ENCODE results near the gene ID1. TPM values are rescaled to one million over a fixed set of nuclear protein-coding genes. Genes with fewer than 3 reads are reported as not detected.
"Not testable (repeated sequence)": the region's sequence is repeated elsewhere in the genome, so short reads cannot be mapped to it uniquely, and the experiment has no call there.

Gene ID1
- total RNA-seq, 1 experiment from 2014 or later, result 360 TPM

DNA sequence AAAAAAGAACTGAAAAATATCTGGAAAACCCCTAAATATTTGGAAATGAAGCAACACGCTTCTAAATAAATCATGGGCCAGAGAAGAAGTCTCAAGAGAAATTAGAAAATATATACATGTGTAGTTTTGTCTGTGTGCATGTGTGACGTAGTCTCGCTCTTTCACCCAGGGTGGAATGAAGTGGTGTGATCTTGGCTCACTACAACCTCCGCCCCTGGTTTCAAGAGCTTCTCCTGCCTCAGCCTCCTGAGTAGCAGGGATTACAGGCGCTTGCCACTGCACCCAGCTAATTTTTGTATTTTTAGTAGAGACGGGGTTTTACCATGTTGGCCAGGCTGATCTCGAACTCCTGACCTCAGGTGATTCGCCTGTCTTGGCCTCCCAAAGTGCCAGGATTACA is 21.4 kb downstream of the ID1 start:
- H3K56ac ChIP-seq (ENCODE audit: insufficient read length, low read depth, low read length); H2AFZ ChIP-seq (ENCODE audit: low read length); H2BK120ac ChIP-seq (ENCODE audit: low read depth, low read length, poor library complexity, severe bottlenecking); H3K4me3 Mint-ChIP-seq; H3K23ac ChIP-seq (ENCODE audit: insufficient read length, low read depth, low read length); H3K18ac ChIP-seq (ENCODE audit: insufficient read length, low read depth, low read length); H3T11ph ChIP-seq (ENCODE audit: low read length); H4K5ac ChIP-seq (ENCODE audit: insufficient read length, low read depth, low read length); H2BK5ac ChIP-seq (ENCODE audit: insufficient read length, low read length); H3K4me1 ChIP-seq (ENCODE audit: insufficient read depth, low read length); H2BK20ac ChIP-seq (ENCODE audit: low read depth, low read length, poor library complexity, severe bottlenecking); H3K23me2 ChIP-seq (ENCODE audit: insufficient read length, low read depth, low read length, poor library complexity, severe bottlenecking); H3K27me3 Mint-ChIP-seq (ENCODE audit: low read depth); H3K27ac ChIP-seq (ENCODE audit: insufficient read length, low read depth, low read length); H3K4ac ChIP-seq (ENCODE audit: low read depth, low read length); H3K27me3 ChIP-seq (ENCODE audit: insufficient read depth, low read length); H3K9me3 Mint-ChIP-seq; H3K4me2 ChIP-seq (ENCODE audit: insufficient read depth, insufficient read length, low read length); H3K79me2 ChIP-seq (ENCODE audit: insufficient read depth, low read length); H3K9me3 ChIP-seq (ENCODE audit: control insufficient read depth, low read depth, low read length); H3K4me1 Mint-ChIP-seq; H3K27ac Mint-ChIP-seq; H3K9ac ChIP-seq (ENCODE audit: extremely low read depth, insufficient read length, low read length); DNase-seq; H3K14ac ChIP-seq (ENCODE audit: insufficient read depth, low read length); H3K79me1 ChIP-seq (ENCODE audit: insufficient read depth, low read depth, low read length, poor library complexity, severe bottlenecking); H2BK12ac ChIP-seq (ENCODE audit: insufficient read length, low read depth, low read length); H2AK5ac ChIP-seq (ENCODE audit: insufficient read length, low read length); H3K36me3 Mint-ChIP-seq (ENCODE audit: insufficient read depth in 1 of 3, low read depth in 3 of 3); H4K91ac ChIP-seq (ENCODE audit: insufficient read length, low read depth, low read length); H4K20me1 ChIP-seq (ENCODE audit: control insufficient read depth, insufficient read depth, insufficient read length); H2BK15ac ChIP-seq (ENCODE audit: low read depth, low read length); H4K8ac ChIP-seq (replicated peaks; ENCODE audit: insufficient read length, low read depth, low read length): not testable (repeated sequence)
- no CpG with 5 or more reads among the region's 8 CpGs for WGBS (ENCODE audit: extremely low coverage, insufficient read length, low lambda C conversion rate)

GRCh38 chr20:31628057-31628456 is 23.0 kb downstream of the ID1 start:
- not testable (repeated sequence) for H3K4me2 ChIP-seq (ENCODE audit: insufficient read depth, insufficient read length, low read length); H3K4me1 Mint-ChIP-seq; H3K18ac ChIP-seq (ENCODE audit: insufficient read length, low read depth, low read length); H3K27me3 Mint-ChIP-seq (ENCODE audit: low read depth); H3K4ac ChIP-seq (ENCODE audit: low read depth, low read length); H3K23me2 ChIP-seq (ENCODE audit: insufficient read length, low read depth, low read length, poor library complexity, severe bottlenecking); H3K79me1 ChIP-seq (ENCODE audit: insufficient read depth, low read depth, low read length, poor library complexity, severe bottlenecking); H3K4me1 ChIP-seq (ENCODE audit: insufficient read depth, low read length); H3K79me2 ChIP-seq (ENCODE audit: insufficient read depth, low read length); H2BK20ac ChIP-seq (ENCODE audit: low read depth, low read length, poor library complexity, severe bottlenecking); H3K27me3 ChIP-seq (ENCODE audit: insufficient read depth, low read length); H2AFZ ChIP-seq (ENCODE audit: low read length); H4K8ac ChIP-seq (replicated peaks; ENCODE audit: insufficient read length, low read depth, low read length); H3K56ac ChIP-seq (ENCODE audit: insufficient read length, low read depth, low read length); H3K9me3 ChIP-seq (ENCODE audit: control insufficient read depth, low read depth, low read length); H3T11ph ChIP-seq (ENCODE audit: low read length); H3K23ac ChIP-seq (ENCODE audit: insufficient read length, low read depth, low read length); H3K4me3 Mint-ChIP-seq; H3K27ac ChIP-seq (ENCODE audit: insufficient read length, low read depth, low read length); H4K91ac ChIP-seq (ENCODE audit: insufficient read length, low read depth, low read length); H3K9ac ChIP-seq (ENCODE audit: extremely low read depth, insufficient read length, low read length); H3K14ac ChIP-seq (ENCODE audit: insufficient read depth, low read length); H4K20me1 ChIP-seq (ENCODE audit: control insufficient read depth, insufficient read depth, insufficient read length); H2BK15ac ChIP-seq (ENCODE audit: low read depth, low read length); H2BK5ac ChIP-seq (ENCODE audit: insufficient read length, low read length); H2BK12ac ChIP-seq (ENCODE audit: insufficient read length, low read depth, low read length); H3K27ac Mint-ChIP-seq; H2AK5ac ChIP-seq (ENCODE audit: insufficient read length, low read length); H3K36me3 Mint-ChIP-seq (ENCODE audit: insufficient read depth in 1 of 3, low read depth in 3 of 3); DNase-seq; H4K5ac ChIP-seq (ENCODE audit: insufficient read length, low read depth, low read length); H2BK120ac ChIP-seq (ENCODE audit: low read depth, low read length, poor library complexity, severe bottlenecking); H3K9me3 Mint-ChIP-seq
- no CpG with 5 or more reads among the region's 2 CpGs for WGBS (ENCODE audit: extremely low coverage, insufficient read length, low lambda C conversion rate)
